ENCODE results near the gene IRF5.

- TF ChIP-seq, protein P1, sequence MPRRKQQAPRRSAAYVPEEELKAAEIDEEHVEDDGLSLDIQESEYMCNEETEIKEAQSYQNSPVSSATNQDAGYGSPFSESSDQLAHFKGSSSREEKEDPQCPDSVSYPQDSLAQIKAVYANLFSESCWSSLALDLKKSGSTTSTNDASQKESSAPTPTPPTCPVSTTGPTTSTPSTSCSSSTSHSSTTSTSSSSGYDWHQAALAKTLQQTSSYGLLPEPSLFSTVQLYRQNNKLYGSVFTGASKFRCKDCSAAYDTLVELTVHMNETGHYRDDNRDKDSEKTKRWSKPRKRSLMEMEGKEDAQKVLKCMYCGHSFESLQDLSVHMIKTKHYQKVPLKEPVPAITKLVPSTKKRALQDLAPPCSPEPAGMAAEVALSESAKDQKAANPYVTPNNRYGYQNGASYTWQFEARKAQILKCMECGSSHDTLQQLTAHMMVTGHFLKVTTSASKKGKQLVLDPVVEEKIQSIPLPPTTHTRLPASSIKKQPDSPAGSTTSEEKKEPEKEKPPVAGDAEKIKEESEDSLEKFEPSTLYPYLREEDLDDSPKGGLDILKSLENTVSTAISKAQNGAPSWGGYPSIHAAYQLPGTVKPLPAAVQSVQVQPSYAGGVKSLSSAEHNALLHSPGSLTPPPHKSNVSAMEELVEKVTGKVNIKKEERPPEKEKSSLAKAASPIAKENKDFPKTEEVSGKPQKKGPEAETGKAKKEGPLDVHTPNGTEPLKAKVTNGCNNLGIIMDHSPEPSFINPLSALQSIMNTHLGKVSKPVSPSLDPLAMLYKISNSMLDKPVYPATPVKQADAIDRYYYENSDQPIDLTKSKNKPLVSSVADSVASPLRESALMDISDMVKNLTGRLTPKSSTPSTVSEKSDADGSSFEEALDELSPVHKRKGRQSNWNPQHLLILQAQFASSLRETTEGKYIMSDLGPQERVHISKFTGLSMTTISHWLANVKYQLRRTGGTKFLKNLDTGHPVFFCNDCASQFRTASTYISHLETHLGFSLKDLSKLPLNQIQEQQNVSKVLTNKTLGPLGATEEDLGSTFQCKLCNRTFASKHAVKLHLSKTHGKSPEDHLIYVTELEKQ (tag by site-specific recombination; IDR thresholded peaks at IDR 0.05; ENCODE audit: borderline replicate concordance), result no peak
- no peak for TF ChIP-seq ZNF274 (IDR thresholded peaks at IDR 0.05; ENCODE audit: low read length)
- no peak for TF ChIP-seq ZNF274 (tag by site-specific recombination; IDR thresholded peaks at IDR 0.05; ENCODE audit: borderline replicate concordance)
- TF ChIP-seq CTCF (tag by site-specific recombination; IDR thresholded peaks at IDR 0.05), result no peak
- no peak for TF ChIP-seq ZNF23 (tag by site-specific recombination; IDR thresholded peaks at IDR 0.05; ENCODE audit: borderline replicate concordance)
- TF ChIP-seq YY1 (tag by site-specific recombination; IDR thresholded peaks at IDR 0.05), result no peak
- TF ChIP-seq SETDB1 (IDR thresholded peaks at IDR 0.05; ENCODE audit: insufficient read length, low read length), result no peak
- TF ChIP-seq ZNF76 (tag by site-specific recombination; IDR thresholded peaks at IDR 0.05; ENCODE audit: borderline replicate concordance, low read depth), result no peak
- no peak for TF ChIP-seq ZNF626 (tag by site-specific recombination; IDR thresholded peaks at IDR 0.05)
- no peak for TF ChIP-seq ZNF530 (tag by site-specific recombination; IDR thresholded peaks at IDR 0.05; ENCODE audit: low read depth)
- TF ChIP-seq, protein P2, sequence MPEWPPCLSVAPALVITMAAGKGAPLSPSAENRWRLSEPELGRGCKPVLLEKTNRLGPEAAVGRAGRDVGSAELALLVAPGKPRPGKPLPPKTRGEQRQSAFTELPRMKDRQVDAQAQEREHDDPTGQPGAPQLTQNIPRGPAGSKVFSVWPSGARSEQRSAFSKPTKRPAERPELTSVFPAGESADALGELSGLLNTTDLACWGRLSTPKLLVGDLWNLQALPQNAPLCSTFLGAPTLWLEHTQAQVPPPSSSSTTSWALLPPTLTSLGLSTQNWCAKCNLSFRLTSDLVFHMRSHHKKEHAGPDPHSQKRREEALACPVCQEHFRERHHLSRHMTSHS (tag by site-specific recombination; IDR thresholded peaks at IDR 0.05), result no peak
- TF ChIP-seq SP2 (tag by site-specific recombination; IDR thresholded peaks at IDR 0.05), result no peak
- TF ChIP-seq ZNF174 (tag by site-specific recombination; IDR thresholded peaks at IDR 0.05), result no peak
- TF ChIP-seq PRDM10 (tag by site-specific recombination; IDR thresholded peaks at IDR 0.05), result no peak
- no peak for TF ChIP-seq ZNF311 (tag by site-specific recombination; IDR thresholded peaks at IDR 0.05; ENCODE audit: borderline replicate concordance)
These were observed 59.5 kb downstream of the IRF5 start for GRCh38 chr7:128997181-128997580.

Measured in HEK293 (cell line).